Fibroblast of the conjunctiva (primary cell): ENCODE measurements around the gene MYL6.
"Not testable (repeated sequence)": the region's sequence is repeated elsewhere in the genome, so short reads cannot be mapped to it uniquely, and the experiment has no call there.

Experiments used
- DNase-seq: peaks from one replicate; pipeline ENCODE4 v3.0.0-alpha.2; 2010; ENCODE audit warnings: low read depth

Gene MYL6

GRCh38 chr12:56156464-56157200, 1.5 kb upstream of the MYL6 start:
- DNase-seq = not testable (repeated sequence)

- peak; percentile 73 for DNase-seq
Measured at GRCh38 chr12:56157201-56158028, 744 bp upstream of the MYL6 start.

DNA sequence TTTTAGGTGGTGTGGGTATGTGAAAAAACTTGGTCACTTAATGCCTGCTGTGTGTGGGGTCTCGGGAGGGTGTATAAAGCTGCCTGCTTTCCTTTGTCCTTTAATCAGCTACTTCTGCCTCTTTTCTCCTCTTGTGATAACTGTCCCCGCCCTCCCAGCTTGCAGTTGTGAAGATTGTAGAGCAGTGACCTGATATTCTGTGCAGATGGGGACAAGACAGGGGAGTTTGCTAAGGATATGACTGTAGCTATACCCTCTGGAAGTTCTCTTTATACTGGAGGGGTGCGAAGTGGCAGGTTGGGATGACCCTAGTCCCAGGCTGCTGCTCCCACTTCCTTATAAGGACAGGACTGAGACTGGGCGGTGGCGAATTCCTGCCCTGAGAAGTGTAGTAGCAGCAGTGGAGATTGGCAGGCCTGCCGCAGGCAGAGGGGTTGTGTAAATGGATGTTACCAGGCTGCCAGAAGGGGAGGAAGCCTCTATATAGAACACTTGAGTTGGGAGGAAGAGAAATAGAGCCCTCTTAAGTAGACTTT, 835 bp downstream of the MYL6 start:
- DNase-seq = peak; percentile 81

- DNase-seq = no peak
Measured at GRCh38 chr12:56159482-56160192, 1.5 kb downstream of the MYL6 start.

DNA sequence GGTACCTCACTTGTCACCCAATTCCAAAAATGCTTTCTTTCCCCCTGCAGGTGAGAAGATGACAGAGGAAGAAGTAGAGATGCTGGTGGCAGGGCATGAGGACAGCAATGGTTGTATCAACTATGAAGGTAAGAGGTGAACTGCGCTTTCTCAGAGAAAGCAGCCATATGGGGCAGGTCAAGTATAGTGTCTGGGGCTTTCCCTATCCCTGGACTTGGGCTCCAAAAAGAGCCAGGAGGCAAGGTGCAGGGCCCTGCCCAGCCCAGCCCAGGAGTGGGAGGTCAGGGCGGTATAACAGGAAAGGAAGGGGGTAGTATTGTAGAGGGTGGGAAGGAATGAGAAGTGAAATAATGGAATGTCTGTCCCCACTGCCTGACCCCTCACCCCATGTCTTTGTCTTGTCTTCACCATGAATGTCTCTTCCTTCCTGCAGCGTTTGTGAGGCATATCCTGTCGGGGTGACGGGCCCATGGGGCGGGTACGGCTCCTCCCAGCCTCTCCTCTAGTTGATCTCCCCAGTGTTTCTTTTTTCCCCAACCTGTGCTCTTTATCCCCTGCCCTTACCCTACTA, 2.1 kb downstream of the MYL6 start:
- DNase-seq = no peak

DNA sequence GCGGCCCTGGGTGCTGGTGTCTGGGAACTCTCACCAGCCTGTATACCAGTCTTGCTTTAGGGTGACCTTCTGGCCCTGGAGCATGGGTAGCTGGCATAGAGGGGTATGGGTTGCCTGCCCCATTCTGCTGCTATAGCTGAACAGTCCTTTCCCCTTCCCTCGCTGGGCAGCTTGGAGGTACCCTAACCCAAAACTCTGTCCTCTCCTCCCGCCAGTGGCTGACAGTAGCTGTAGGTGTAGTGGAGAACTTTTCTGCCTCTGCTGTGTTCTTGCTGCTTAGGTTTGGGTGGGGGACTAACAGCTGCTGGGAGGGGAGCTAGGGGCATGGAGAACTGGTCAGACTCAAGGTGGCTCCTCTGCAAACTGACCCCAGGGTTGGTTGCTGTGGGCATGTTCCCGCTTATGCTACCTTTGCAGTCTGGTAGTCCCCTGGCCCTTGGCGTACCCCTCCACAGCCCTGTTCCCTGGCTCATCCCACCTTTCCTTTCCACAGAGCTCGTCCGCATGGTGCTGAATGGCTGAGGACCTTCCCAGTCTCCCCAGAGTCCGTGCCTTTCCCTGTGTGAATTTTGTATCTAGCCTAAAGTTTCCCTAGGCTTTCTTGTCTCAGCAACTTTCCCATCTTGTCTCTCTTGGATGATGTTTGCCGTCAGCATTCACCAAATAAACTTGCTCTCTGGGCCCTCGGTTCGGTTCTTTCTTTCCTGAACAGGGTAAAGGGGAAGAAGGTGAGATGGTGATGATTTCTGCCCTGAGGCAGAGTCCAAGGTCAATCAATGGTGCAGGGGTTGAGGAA, 2.9 kb downstream of the MYL6 start:
- no peak for DNase-seq

DNA sequence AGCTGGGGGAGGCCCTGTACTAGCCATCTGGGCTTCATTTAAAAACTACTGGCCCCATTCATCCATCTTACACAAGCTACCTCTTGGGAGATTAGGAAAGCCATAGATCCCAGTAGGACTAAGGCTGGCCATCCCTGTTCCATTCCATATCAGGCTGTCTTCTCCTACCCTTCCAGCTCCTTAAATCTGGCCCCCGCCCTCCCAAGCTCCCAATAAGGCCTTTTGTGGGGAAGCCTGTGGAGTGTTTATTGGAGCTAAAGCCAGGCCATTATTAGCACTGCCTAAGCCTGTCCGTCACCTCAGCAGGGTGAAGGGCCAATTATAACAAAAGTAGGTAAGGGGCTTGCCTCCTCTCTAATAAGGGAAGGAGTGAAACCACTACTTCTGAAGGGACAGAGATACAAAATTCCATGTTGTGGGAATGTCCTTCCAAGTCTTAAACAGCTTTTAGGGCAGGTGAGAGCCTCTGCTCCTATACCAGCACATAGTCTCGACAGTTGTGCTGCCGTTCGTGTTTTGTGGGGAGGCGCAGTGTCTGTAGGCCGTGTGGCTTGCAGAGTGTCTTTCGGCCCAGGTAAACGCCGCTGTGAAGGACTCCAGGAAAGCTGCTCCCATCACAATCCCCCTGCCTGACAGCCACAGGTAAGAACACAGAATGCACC, 3.7 kb downstream of the MYL6 start:
- DNase-seq = no peak

DNA sequence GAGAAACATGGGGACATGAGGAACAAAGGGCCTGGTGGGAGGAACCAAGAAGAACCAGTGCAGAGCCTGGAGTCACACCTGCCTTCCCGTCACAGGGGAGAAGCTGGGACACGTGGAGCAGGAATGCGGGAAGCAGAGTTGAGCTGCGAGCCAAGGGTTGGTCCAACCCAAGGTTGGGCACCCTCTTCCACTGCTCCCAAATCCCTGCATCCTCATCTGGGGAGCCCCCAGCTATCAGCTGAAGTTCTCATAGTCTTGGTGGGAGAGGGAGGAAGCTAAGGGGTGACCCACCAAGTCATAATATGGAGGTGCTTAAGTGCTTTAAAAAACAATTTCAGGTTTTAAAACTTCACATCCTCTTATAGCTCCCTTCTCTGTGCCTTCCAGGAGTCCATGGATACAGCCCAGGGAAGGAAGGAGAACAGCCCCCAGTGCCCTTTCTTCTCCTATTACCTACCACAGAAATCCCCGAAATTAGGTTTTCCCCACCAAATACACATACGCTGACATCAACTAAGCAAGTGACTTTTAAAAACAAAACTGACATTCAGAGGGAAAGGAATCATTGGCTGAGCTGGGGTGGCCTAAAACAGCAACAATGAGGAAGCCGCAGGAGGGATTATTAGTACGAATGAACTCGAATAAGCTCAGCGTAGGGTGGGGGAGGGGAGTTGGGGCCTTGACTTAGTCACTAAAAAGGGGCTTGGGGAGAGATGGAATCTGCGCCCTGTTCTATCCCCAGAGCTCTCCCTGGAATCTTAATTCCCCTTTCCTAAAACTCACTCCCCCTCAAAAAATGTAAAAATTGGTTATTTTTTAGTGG, 4.5 kb downstream of the MYL6 start:
- no peak for DNase-seq

DNA sequence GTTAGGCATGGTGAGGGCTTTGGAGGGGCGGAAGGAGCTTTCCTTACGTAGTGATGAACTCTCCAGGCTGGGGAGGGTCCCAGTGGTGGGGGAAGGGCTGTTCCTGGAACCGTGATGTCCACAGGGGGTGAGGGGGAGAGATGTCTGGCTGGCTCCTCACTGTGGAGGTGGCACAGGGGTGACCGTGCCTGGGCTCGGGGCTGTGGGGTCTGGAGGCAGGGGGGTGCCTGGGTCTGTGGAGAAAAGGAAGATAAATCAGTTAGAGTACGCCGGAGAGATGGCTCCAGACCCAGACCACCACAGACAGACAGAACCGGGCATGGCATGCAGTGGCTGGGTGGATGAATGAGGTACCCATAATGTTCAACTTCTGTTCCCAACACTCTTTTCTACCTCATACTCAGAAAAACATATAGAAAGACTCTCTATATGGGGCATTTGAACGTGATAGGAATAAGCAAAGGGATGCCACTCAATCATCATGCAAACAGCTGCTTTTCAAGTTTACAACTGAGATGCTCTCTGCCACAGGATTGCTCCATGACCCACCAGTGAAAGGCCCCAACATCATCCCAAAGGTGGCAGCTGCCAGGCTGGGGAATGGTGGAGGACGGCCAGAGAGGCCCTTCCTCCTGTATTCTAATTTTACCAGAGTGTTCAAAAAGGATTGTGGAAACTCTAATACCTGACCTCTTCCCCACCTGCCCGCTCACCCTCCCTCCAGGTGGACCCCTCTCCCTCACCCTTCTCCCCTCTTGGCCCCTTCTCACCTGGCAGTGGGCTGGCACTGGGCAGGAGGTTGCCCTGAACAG, 5.6 kb downstream of the MYL6 start:
- no peak for DNase-seq

DNA sequence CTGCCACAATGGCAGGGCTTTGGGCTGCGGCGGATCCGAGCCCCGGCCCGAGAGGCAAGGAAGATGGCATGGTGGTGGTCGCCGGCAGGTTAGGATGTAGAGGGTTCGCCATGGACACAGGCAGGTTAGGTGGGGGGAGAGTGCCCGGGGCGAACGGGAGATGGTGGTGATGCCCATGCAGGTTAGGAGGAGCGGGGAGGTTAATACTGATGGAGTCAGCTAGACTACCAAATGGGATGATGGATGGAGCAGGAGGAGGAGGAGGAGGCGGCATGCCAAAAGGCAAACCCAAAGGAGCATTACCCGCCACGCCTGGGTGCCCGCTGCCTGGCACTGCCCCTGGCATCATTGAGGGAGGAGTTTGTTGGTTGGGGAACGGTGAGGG, 6.2 kb downstream of the MYL6 start:
- DNase-seq = no peak

DNA sequence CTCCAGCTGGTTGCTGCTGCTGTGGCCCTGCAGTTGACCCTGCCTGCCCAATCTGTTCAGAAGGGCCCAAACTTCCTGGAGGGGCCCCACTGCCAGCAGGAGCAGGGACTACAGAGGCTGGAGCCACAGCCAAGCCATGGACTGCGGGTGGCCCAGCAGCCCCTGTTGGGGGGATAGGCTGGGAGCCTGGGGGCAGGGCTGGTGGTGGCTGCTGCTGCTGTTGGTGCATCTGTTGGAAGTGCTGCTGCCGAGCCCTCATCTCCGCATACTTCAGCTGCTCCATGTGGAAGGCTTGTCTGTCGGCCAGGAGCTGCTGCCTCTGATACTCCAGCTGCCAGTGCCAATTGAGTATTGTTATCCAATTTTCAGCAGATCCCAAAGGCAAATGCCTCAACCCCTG, 7.2 kb downstream of the MYL6 start:
- no peak for DNase-seq

GRCh38 chr12:56169229-56169759, 11.1 kb downstream of the MYL6 start:
- DNase-seq = no peak

DNA sequence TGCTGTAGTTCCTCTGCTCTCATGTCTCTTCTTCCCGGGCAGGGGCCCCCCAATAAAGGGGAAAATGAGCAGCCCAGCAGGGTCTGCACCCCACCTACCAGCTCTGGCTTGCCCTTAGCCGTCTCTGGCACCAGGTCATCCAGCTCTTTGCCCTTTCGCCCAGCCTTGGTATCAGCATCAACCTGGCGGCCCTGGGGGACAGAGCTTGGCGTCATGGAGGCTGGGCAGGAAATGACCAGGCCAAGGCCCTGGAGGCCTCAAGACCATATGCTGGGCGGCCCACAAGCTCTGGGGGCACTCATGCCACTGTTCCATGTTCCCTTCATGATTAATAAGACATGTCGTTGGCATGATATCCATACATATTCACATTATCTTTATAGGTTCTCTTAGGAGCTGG, 14.7 kb downstream of the MYL6 start:
- DNase-seq = no peak

GRCh38 chr12:56178347-56178746, 20.2 kb downstream of the MYL6 start:
- DNase-seq = no peak

DNA sequence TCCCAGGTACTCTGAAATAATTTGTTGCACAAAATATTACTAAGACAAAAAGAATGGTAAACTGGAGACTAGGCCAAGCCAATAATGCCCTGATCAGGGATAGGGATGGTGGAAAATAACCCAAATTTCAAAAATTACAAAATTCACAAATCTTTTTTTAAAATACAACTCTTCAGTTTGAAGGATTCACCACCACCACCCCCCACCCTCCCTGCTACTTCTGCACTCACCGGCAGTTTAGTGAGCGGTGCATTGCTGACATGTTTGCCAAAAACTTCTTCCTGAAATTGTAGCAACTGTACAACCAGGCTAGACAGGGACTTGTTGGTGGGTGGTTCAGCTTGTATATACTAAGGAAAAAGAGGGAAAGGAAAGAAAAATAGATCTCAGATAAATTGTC, 28.8 kb downstream of the MYL6 start:
- no peak for DNase-seq

- DNase-seq = no peak
Measured at GRCh38 chr12:56188131-56188777, 30.1 kb downstream of the MYL6 start.

GRCh38 chr12:56188778-56189098, 30.6 kb downstream of the MYL6 start:
- DNase-seq = no peak

- peak; percentile 79 for DNase-seq
Measured at GRCh38 chr12:56189099-56189917, 31.1 kb downstream of the MYL6 start, which contains the start of gene SMARCC2. Gene SMARCC2 (minus strand): TSS chr12:56189483. CDS start chr12:56189461, 22 bp downstream.
